ENCODE results near the gene ZBTB49.

ZBTB49 gene

GRCh38 chr4:4361883-4362282 is 71.8 kb downstream of the ZBTB49 start:
- DNase-seq = no peak

GRCh38 chr4:4362991-4363697 is 73.1 kb downstream of the ZBTB49 start:
- no peak for DNase-seq

DNA sequence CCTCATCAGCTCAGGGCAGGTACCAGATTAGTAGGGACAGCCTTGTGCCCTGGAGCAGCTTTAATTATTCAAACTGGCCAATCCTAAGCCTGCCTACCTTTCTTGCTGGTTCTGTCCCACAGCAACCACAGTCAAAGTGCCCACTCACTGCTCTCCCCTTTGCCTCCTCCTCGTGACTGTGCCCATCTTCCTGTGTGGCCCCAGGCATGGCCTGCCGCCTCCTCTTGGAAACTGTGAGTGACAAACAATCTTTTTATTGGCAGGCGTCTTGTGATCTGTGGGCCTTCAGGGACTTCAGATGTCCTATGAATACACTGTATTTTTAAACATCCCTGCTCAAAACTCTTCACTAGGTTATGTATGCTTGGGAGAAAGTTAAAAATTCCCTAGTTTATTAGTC is 74.0 kb downstream of the ZBTB49 start:
- no peak for DNase-seq

- no peak for DNase-seq
Observed at GRCh38 chr4:4364486-4365208, 74.6 kb downstream of the ZBTB49 start.

GRCh38 chr4:4368809-4369580 is 78.9 kb downstream of the ZBTB49 start:
- DNase-seq = no peak
